Breast epithelium (tissue), 4 donors: ENCODE results near the gene OSBPL10. TPM values are rescaled to one million over a fixed set of nuclear protein-coding genes. Genes with fewer than 3 reads are reported as not detected.

ENCODE experiments used
- DNase-seq, 2 donors: peaks; one replicate each; pipeline ENCODE4 v3.0.0-alpha.2; 2019; ENCODE audit warnings: low spot score in 2 of 2
- H3K27ac ChIP-seq, 2 donors: fragments of 200-600 bp; sonication (generic) in 1 of 2; one replicate each; pipeline ENCODE4 v1.5.1; 2016 to 2019; ENCODE audit warnings: mild to moderate bottlenecking in 1 of 2
- H3K27me3 ChIP-seq, 2 donors: fragments of 200-600 bp; sonication (generic) in 1 of 2; one replicate each; pipeline versions ENCODE4 v1.5.1 to v1.6.0; 2017 to 2019; ENCODE audit warnings: control low read depth in 1 of 2, mild to moderate bottlenecking in 1 of 2
- H3K36me3 ChIP-seq: fragments of 200-600 bp; one replicate; pipeline ENCODE4 v1.5.1; 2019
- H3K4me1 ChIP-seq, 2 donors: fragments of 200-600 bp; sonication (generic); one replicate each; pipeline ENCODE4 v1.5.1; 2016 to 2019; ENCODE audit warnings: control low read depth in 1 of 2
- H3K4me3 ChIP-seq, 3 donors: fragments of 200-600 bp; sonication (generic); 1 replicate in 2 of 3; 2 replicates in 1 of 3; pipeline ENCODE4 v1.5.1; 2016 to 2019; ENCODE audit warnings: mild to moderate bottlenecking in 3 of 3, moderate library complexity in 2 of 3
- H3K9me3 ChIP-seq, 2 donors: fragments of 200-600 bp; sonication (generic) in 1 of 2; one replicate each; pipeline ENCODE4 v1.5.1; 2016 to 2019; ENCODE audit warnings: control low read depth in 1 of 2
- POLR2A ChIP-seq: fragments of 450-650 bp; IDR thresholded peaks from one replicate; pipeline ENCODE4 v1.6.1; 2016; ENCODE audit warnings: antibody characterized with exemption, mild to moderate bottlenecking, moderate library complexity
- POLR2AphosphoS5 ChIP-seq, 3 donors: sonication (generic); formaldehyde crosslinking; IDR thresholded peaks; one replicate each; pipeline ENCODE4 v1.6.1; 2017; ENCODE audit warnings: antibody characterized with exemption in 3 of 3
- intact Hi-C: fragments of 100-400 bp; cut with DNase I; formaldehyde crosslinking; loops from one replicate; pipeline ENCODE4 v1.15.1; 2023; ENCODE audit warnings: low total_unique reads
- total RNA-seq, 3 donors: library from RNA; depleted of rRNA; stranded (reverse); fragments of >200 nt; gene quantifications; one replicate each; pipeline ENCODE4 v1.1.0, GENCODE V29; 2016
- TF ChIP-seq, protein P1 (sequence below), 3 donors: fragments of 450-650 bp; IDR thresholded peaks; one replicate each; pipeline ENCODE4 v1.5.1; 2016 to 2017; ENCODE audit warnings: antibody characterized with exemption in 3 of 3, mild to moderate bottlenecking in 3 of 3, moderate library complexity in 3 of 3

Gene OSBPL10
- total RNA-seq, 3 donors from 2014 or later = 17.6 to 47.4 (median 26.5) TPM

DNA sequence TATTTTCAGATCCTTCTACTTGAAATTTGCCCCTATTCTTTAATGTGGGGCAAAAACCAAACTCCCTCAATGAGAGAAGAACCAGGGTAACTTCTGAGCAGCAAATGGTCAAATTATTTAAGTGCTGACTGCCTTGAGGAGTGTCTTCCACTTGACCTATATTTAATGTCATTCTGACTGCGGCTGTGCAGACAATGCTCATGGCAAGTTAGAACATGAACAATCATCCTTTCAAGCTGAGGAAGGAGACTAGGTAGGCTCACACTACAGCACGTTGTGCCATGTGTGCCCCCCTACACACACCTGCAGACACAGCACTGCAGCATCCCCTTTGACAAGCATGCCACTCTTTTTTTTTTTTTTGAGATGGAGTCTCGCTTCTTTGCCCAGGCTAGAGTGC is 98.2 kb downstream of the OSBPL10 start:
- no peaks in the 10 kb centered on the region for H3K36me3 ChIP-seq
- H3K4me1 ChIP-seq = no peaks in the 10 kb centered on the region
- DNase-seq = no peak
- no peak overlapping the region for H3K27ac ChIP-seq
- H3K4me3 ChIP-seq = no peak overlapping the region
- intact Hi-C loops = no loop called here
- H3K27me3 ChIP-seq = no peaks in the 10 kb centered on the region
- H3K9me3 ChIP-seq = no peaks in the 10 kb centered on the region
- no peak for TF ChIP-seq POLR2AphosphoS5 (IDR thresholded peaks at IDR 0.05)
- TF ChIP-seq POLR2A = no peak
- TF ChIP-seq, protein P1, sequence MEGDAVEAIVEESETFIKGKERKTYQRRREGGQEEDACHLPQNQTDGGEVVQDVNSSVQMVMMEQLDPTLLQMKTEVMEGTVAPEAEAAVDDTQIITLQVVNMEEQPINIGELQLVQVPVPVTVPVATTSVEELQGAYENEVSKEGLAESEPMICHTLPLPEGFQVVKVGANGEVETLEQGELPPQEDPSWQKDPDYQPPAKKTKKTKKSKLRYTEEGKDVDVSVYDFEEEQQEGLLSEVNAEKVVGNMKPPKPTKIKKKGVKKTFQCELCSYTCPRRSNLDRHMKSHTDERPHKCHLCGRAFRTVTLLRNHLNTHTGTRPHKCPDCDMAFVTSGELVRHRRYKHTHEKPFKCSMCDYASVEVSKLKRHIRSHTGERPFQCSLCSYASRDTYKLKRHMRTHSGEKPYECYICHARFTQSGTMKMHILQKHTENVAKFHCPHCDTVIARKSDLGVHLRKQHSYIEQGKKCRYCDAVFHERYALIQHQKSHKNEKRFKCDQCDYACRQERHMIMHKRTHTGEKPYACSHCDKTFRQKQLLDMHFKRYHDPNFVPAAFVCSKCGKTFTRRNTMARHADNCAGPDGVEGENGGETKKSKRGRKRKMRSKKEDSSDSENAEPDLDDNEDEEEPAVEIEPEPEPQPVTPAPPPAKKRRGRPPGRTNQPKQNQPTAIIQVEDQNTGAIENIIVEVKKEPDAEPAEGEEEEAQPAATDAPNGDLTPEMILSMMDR (IDR thresholded peaks at IDR 0.05) = no peak

DNA sequence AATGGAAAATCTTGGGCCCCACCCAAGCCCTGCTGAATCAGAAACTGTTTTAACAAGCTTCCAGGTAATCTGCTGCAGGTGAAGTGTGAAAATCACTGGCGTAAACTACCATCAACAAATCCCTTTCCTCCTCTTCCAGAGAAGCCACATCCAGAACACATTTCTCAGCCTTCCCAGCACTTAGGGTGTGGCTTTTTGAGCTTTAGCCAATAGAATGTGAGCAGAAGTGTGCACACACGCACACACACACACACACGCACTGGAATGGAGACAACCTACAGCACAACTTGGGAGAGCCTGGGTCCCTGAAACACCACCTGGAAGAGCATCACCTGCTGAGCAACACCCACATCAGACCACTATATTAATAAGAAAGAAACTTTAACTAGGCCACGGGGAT is 98.6 kb downstream of the OSBPL10 start:
- intact Hi-C loops = no loop called here
- Histone ChIP-seq H3K27me3 (no peaks in the 10 kb centered on the region), H3K4me3 (no peak overlapping the region), H3K4me1 (no peaks in the 10 kb centered on the region), H3K9me3 (no peaks in the 10 kb centered on the region), H3K36me3 (no peaks in the 10 kb centered on the region), H3K27ac (no peak overlapping the region)
- no peak for DNase-seq
- no peak for TF ChIP-seq POLR2A
- TF ChIP-seq, protein P1 (IDR thresholded peaks at IDR 0.05) = no peak

DNA sequence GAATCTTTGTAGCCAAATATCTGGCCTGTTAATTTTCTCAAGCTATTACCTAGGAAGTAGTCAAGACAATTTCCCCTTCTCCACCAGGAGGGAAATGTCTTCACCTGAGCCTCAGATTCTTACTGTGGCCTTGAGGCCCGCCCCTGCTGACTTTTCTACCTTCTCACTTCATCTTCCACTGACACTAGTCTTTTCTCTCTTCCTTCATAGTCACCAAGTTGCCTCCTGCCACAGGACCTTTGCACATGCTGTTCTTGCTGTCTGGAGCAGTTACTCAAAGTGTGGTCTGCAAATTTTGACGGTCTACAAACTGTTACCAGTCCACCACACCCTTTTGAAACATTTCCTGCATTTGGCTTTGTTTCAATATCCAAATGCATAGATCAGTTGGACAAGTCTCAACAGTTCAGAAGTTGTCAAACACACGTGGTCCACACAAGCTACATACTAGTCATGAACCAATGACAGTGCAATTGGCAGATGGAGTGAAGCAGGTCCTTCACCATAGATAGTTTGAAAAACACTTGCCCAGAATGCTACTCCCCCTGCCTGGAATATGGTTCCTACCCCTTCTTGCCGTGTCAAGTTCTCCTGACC is 100.5 kb downstream of the OSBPL10 start:
- Histone ChIP-seq H3K4me1 (no peaks in the 10 kb centered on the region), H3K4me3 (no peak overlapping the region), H3K27ac (no peak overlapping the region), H3K9me3 (no peaks in the 10 kb centered on the region), H3K27me3 (no peaks in the 10 kb centered on the region), H3K36me3 (no peaks in the 10 kb centered on the region)
- intact Hi-C loops = no loop called here
- TF ChIP-seq POLR2A = no peak
- TF ChIP-seq POLR2AphosphoS5 (IDR thresholded peaks at IDR 0.05) = no peak
- TF ChIP-seq, protein P1 (IDR thresholded peaks at IDR 0.05) = no peak
- DNase-seq = no peak

- Histone ChIP-seq H3K36me3 (no peaks in the 10 kb centered on the region), H3K27ac (no peak overlapping the region), H3K27me3 (no peaks in the 10 kb centered on the region), H3K9me3 (no peaks in the 10 kb centered on the region), H3K4me3 (no peak overlapping the region), H3K4me1 (no peaks in the 10 kb centered on the region)
- intact Hi-C loops = no loop called here
- TF ChIP-seq, protein P1 (IDR thresholded peaks at IDR 0.05) = no peak
- TF ChIP-seq POLR2A (no peak), POLR2AphosphoS5 (IDR thresholded peaks at IDR 0.05) (no peak)
- DNase-seq = no peak
Measured at GRCh38 chr3:31880020-31880419, 101.0 kb downstream of the OSBPL10 start.

DNA sequence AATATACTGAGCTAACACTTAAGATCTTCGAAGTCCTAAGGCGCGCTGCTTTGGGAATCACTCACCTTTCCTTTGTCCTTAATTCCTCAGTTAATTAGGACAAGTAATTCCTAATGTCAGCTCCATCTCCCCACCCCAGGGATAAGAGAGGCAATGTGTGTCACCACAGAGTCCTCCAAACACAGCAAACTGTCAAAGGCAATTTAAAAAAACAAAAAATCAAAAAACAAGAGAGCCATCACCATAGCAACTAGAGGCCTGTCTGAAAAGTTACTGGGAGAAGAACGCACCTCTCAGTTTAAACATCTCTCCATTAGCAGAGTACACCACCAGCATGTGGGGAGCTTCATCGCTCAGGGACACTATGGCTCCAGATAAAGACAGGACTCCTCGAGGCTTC is 101.7 kb downstream of the OSBPL10 start:
- TF ChIP-seq POLR2AphosphoS5 (IDR thresholded peaks at IDR 0.05) (no peak), POLR2A (no peak)
- TF ChIP-seq, protein P1 (IDR thresholded peaks at IDR 0.05) = no peak
- intact Hi-C loops = no loop called here
- Histone ChIP-seq H3K4me3 (no peak overlapping the region), H3K4me1 (no peaks in the 10 kb centered on the region), H3K9me3 (no peaks in the 10 kb centered on the region), H3K36me3 (no peaks in the 10 kb centered on the region), H3K27me3 (no peaks in the 10 kb centered on the region), H3K27ac (no peak overlapping the region)
- DNase-seq = no peak
